GM19351 (cell line): Measurements from ENCODE around the gene SLAMF1.
"Not testable (repeated sequence)": the region's sequence is repeated elsewhere in the genome, so short reads cannot be mapped to it uniquely, and the experiment has no call there.

Experiments
- ATAC-seq: cut with Tn5 transposase; IDR thresholded peaks from one replicate; pipeline ENCODE4 v1.9.1; 2021; ENCODE audit warnings: mild to moderate bottlenecking, moderate library complexity; ENCODE audit not compliant: unreplicated experiment

Gene SLAMF1

DNA sequence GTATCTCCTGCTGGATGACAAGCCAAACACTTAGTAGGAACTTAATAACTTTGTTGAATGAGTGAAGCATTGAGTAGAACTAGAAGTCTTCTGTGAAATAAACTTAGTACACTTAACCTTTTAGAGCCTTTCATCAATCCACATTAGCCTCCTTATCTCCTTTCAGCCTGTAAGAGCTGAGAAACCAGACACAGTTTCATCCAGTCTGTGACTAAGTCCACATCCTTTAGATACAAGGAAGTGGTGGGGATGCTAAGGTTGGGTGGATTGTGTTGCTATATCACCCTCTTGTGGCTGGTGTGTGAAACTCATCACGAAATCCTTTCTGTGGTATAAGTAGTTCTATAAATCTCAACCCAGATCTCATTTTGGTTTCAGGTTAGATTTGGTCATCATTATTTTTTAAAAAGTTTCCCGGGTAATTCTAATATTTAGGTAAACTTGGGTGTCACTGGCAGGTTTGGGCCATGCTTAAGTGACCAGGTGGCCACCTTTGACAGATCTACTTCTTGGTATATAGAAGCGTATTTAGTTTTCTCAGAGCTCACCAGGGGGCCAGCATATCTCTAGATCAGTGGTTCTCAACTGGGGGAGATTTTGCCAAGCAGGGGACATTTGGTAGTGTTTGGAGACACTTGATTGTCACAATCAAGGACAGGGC lies 39.7 kb downstream of the SLAMF1 start:
- peak; percentile 77 for ATAC-seq

- ATAC-seq: no peak
Measured at GRCh38 chr1:160606611-160607010, 40.2 kb downstream of the SLAMF1 start.

- ATAC-seq: no peak
Measured at GRCh38 chr1:160605792-160606479, 40.9 kb downstream of the SLAMF1 start.

DNA sequence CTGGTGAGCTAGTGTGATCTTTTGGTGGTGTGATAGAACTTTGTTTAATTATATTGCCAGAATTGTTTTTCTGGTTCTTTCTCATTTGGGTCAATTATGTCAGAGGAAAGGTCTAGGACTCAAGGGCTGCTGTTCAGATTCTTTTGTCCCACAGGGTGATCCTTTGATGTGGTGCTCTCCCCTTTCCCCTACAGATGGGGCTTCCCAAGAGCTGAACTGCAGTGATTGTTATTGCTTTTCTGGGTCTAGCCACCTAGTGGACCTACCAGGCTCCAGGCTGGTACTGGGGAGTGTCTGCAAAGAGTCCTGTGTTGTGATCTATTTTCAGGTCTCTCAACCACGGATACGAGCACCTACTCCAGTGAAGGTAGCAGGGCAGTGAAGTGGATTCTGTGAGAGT lies 41.6 kb downstream of the SLAMF1 start:
- no peak for ATAC-seq

DNA sequence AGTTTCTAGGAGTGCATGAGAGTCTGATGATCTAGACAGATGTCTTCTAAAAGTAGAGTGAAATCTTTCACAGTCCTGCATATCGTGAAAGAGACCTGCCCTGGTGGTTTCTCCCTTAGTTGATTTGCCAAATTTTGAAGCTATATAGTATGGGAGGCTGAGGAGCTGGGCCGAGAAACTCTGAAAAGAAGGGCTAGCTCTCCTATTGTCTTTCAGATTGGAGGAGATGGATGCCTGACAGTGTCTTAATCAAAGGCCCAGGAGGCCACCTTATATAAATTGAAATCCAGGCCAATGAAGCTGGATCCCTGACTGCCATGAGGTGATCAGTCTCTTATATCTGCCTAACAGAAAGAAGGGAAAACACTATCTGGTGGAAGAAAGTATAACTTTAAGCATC lies 49.1 kb downstream of the SLAMF1 start:
- ATAC-seq: no peak

DNA sequence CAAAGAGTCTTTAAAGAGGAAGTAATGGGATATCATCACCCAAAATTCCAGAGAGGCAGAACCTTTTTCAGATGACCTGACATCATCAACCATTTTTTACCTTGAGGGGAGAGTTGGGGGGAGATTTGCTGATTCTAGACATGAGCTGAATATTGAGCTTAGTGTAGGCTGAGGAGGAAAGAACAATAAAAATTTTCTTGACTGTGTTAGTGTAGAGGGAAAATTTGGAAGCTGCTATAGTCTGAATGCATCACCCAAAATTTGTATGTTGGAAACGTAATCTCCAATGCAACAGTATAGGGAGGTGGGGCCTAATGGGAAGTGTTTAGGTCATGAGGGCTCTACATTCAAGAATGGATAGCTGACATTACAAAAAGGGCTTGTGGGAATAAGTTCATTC lies 49.8 kb downstream of the SLAMF1 start:
- ATAC-seq: no peak

- no peak for ATAC-seq
Measured at GRCh38 chr1:160590488-160590887, 56.4 kb downstream of the SLAMF1 start.

DNA sequence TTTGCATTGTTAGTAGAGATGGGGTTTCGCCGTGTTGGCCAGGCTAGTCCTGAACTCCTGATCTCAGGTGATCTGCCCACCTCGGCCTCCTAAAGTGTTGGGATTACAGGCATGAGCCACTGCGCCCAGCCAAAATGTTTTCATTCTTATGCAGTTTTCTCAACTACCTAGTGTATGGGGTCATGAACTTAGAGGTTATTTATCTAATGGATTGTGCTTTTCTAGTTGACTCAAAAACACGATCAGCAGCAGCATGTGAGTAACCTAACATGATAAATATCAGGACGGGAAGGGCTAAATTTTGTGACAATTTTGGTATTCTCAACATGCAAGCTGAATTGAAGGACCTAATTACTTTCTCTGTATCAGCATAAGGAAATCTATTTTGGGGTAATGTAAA lies 58.4 kb downstream of the SLAMF1 start:
- ATAC-seq: no peak

GRCh38 chr1:160584784-160585183 lies 62.1 kb downstream of the SLAMF1 start:
- no peak for ATAC-seq

GRCh38 chr1:160582976-160583375 lies 63.9 kb downstream of the SLAMF1 start:
- not testable (repeated sequence) for ATAC-seq

- no peak for ATAC-seq
Measured at GRCh38 chr1:160581961-160582360, 64.9 kb downstream of the SLAMF1 start.

GRCh38 chr1:160580221-160580812 lies 66.5 kb downstream of the SLAMF1 start:
- ATAC-seq: no peak

DNA sequence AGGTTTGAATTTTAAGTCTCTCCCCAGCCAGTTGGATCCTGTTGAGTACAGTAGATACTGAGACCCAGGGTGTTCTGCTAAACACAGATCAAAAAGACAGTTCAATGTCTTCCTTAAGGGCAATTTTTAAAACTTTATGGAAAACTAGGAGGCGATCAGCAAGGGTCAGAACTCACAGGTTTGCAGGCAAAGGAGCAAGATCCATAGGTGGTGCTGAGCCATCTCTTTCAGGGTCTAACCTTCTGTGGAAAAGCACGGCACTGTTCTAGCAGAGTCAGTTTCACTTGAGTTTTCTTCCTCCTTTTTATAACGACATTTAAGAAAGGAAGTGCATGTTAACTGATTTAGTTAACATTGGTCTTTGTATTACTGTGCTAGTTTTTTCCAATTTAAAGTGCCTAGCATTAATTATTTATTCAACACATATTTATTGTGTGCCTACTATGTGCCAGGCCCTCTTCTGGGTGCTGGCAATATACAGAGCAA lies 67.6 kb downstream of the SLAMF1 start, which contains the start of gene CD84:
TSS of gene CD84 (minus strand) at position 281 of the 486 bp plus-strand sequence. CDS start at position 222, 59 bp downstream.
- ATAC-seq: peak; percentile 43

- no peak for ATAC-seq
Measured at GRCh38 chr1:160578525-160579191, 68.2 kb downstream of the SLAMF1 start.

DNA sequence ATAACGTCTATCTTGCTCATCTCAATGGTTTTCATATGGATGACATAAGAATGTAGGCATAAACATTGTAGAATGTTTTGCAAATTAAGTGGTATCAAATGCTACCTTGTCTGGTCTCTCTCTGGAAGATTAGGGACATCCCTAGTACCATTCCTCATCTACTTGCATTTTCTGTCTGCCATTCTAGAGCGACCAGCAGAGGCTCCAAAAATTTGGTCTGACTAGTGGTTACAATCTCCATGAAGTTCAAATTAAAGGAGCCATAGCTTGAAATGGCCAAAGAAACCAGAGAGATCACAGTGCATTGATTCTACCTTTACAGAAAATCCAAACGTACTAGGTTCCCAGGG lies 68.7 kb downstream of the SLAMF1 start:
- ATAC-seq: no peak

DNA sequence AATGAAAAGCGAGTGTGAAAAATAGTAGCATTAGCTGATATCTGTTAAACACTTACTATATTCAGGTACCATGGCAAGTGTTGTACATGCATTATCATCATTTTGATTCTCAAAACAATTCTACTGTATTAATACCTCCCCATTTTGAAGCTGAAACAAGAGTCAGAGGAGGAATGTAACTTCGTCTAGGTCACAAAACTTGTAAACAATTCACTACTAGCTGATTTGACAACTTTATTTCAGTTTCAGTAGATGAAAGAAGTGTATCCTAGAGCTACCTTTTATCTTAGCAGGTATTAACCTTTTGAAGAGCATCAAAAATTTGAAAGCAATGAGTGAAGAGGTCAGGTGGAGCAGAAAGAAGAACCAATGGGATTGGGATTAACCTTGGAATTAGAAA lies 69.2 kb downstream of the SLAMF1 start:
- ATAC-seq: no peak

DNA sequence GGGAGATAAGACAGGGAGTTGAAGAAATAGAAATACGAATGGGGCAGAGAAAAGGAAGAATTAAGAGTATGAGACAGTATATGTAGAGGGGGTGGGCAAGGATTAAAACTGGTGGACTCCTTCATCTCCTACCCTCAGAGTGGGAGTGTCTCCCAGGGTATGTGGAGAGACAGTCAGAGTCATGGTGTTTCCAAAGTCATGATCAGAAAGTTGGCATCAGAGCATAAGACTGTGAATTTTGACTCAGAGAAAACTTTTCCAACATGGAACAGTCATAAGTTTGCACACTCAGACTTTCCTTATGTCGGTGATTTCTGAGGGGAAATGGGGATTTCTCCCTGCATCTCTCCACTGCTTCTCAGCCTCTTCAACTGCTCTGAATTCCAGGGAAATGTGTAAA lies 70.0 kb downstream of the SLAMF1 start:
- ATAC-seq: no peak

- no peak for ATAC-seq
Measured at GRCh38 chr1:160576390-160576789, 70.5 kb downstream of the SLAMF1 start.

- ATAC-seq: no peak
Measured at GRCh38 chr1:160575112-160575664, 71.7 kb downstream of the SLAMF1 start.

DNA sequence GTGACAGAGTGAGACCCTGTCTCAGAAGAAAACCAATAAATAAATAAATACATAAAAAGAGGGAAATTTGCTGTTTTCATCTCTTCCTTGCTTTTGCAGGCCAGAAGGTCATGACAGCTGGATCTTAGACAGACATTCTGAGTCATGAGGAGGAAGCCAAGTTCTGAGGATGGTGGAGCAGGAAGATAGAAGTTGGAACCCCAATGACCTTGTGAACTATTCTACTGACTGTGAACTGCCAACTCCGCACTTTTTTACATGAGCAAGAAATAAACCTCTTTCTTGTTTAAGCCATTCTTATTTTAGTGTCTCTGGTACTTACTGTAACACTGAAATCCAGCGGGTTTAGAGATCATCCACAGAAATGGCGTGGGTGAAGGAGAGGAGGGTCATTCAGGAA lies 76.0 kb downstream of the SLAMF1 start:
- no peak for ATAC-seq

- no peak for ATAC-seq
Measured at GRCh38 chr1:160569806-160570205, 77.0 kb downstream of the SLAMF1 start.
